Neuronal stem cell (in vitro differentiated cells): ENCODE results near the gene NRARP.

Experiments
- DNase-seq: peaks from one replicate; pipeline ENCODE4 v3.0.0-alpha.2; 2013; ENCODE audit warnings: low spot score
- H2AFZ ChIP-seq: one replicate; pipeline ENCODE4 v1.6.1; 2013; ENCODE audit warnings: mild to moderate bottlenecking, low read length, inconsistent platforms
- H2AK5ac ChIP-seq: 2 replicates; pipeline ENCODE4 v1.6.1; 2013; ENCODE audit warnings: low read depth, mild to moderate bottlenecking, inconsistent platforms, low read length, moderate library complexity, mixed read lengths
- H2BK120ac ChIP-seq: 2 replicates; pipeline ENCODE4 v1.6.1; 2013; ENCODE audit warnings: low read depth, mild to moderate bottlenecking, inconsistent platforms, low read length, moderate library complexity, mixed read lengths
- H2BK12ac ChIP-seq: one replicate; pipeline ENCODE4 v1.6.1; 2013; ENCODE audit warnings: low read length, inconsistent platforms
- H2BK15ac ChIP-seq: 2 replicates; pipeline ENCODE4 v1.6.1; 2013; ENCODE audit warnings: mild to moderate bottlenecking, low read length, inconsistent platforms, mixed read lengths
- H2BK5ac ChIP-seq: one replicate; pipeline ENCODE4 v1.6.1; 2013; ENCODE audit warnings: inconsistent platforms, mild to moderate bottlenecking, low read length, moderate library complexity
- H3K14ac ChIP-seq: one replicate; pipeline ENCODE4 v1.6.1; 2013; ENCODE audit warnings: low read length, inconsistent platforms
- H3K18ac ChIP-seq: 2 replicates; pipeline ENCODE4 v1.6.1; 2013; ENCODE audit warnings: low read length, inconsistent platforms
- H3K23ac ChIP-seq: 2 replicates; pipeline ENCODE4 v1.6.1; 2013; ENCODE audit warnings: low read depth, mild to moderate bottlenecking, mixed read lengths, low read length, inconsistent platforms; ENCODE audit not compliant: poor library complexity
- H3K27ac ChIP-seq: replicated peaks from 3 replicates; pipeline ENCODE4 v1.5.1; 2013; ENCODE audit warnings: low read length, inconsistent platforms
- H3K27me3 ChIP-seq, 3 experiments: 2 replicates each; pipeline ENCODE4 v1.6.1; 2013; ENCODE audit warnings: low read length in 3 of 3, mild to moderate bottlenecking in 2 of 3, inconsistent platforms in 1 of 3, low read depth in 1 of 3, mixed read lengths in 1 of 3, moderate library complexity in 1 of 3; ENCODE audit not compliant: control insufficient read depth in 3 of 3, insufficient read depth in 3 of 3
- H3K36me3 ChIP-seq, 2 donors: replicated peaks in 1 of 2; 2 replicates each; pipeline ENCODE4 v1.6.1; 2013; ENCODE audit warnings: low read length in 2 of 2; ENCODE audit not compliant: control insufficient read depth in 2 of 2, insufficient read depth in 2 of 2
- H3K4ac ChIP-seq: 2 replicates; pipeline ENCODE4 v1.6.1; 2013; ENCODE audit warnings: inconsistent platforms, mild to moderate bottlenecking, low read length, moderate library complexity
- H3K4me1 ChIP-seq, 2 donors: 1 replicate in 1 of 2; 2 replicates in 1 of 2; pipeline ENCODE4 v1.6.1; 2013; ENCODE audit warnings: low read length in 2 of 2, low read depth in 1 of 2; ENCODE audit not compliant: control insufficient read depth in 2 of 2, insufficient read depth in 1 of 2
- H3K4me2 ChIP-seq: one replicate; pipeline ENCODE4 v1.6.1; 2013; ENCODE audit warnings: mild to moderate bottlenecking, low read length, inconsistent platforms; ENCODE audit not compliant: insufficient read depth, poor library complexity, severe bottlenecking
- H3K4me3 ChIP-seq, 2 donors: 2 replicates each; pipeline ENCODE4 v1.5.1; 2013; ENCODE audit warnings: low read length in 2 of 2, mild to moderate bottlenecking in 2 of 2, inconsistent platforms in 1 of 2, moderate library complexity in 1 of 2
- H3K79me1 ChIP-seq: one replicate; pipeline ENCODE4 v1.6.1; 2013; ENCODE audit warnings: low read depth, mild to moderate bottlenecking, inconsistent platforms, low read length, moderate library complexity
- H3K9ac ChIP-seq: one replicate; pipeline ENCODE4 v1.6.1; 2013; ENCODE audit warnings: mild to moderate bottlenecking, low read depth, low read length, inconsistent platforms; ENCODE audit not compliant: poor library complexity
- H3K9me3 ChIP-seq, 2 donors: replicated peaks in 1 of 2; 2 replicates each; pipeline versions ENCODE3 to v1.6.1; 2013; ENCODE audit warnings: low read length in 2 of 2, mild to moderate bottlenecking in 2 of 2, inconsistent platforms in 1 of 2, low read depth in 1 of 2, mixed read lengths in 1 of 2, moderate library complexity in 1 of 2; ENCODE audit not compliant: control insufficient read depth in 2 of 2, insufficient read depth in 1 of 2
- H4K8ac ChIP-seq: one replicate; pipeline ENCODE4 v1.6.1; 2013; ENCODE audit warnings: low read depth, mild to moderate bottlenecking, inconsistent platforms, low read length, moderate library complexity
- H4K91ac ChIP-seq: one replicate; pipeline ENCODE4 v1.6.1; 2013; ENCODE audit warnings: low read length, low read depth, mild to moderate bottlenecking, inconsistent platforms; ENCODE audit not compliant: poor library complexity
- WGBS, 2 donors: extraction: QIAGEN DNeasy Blood & Tissue Kit; methylation state at CpG; one replicate each; pipeline ENCODE4 v1.1.7; 2013; ENCODE audit warnings: missing lambda C conversion rate in 2 of 2, mixed read lengths in 1 of 2; ENCODE audit not compliant: insufficient read length in 2 of 2, insufficient replicate concordance in 1 of 2; ENCODE audit errors: extremely low coverage in 2 of 2; 5-methylcytosine and 5-hydroxymethylcytosine counted together

NRARP gene

DNA sequence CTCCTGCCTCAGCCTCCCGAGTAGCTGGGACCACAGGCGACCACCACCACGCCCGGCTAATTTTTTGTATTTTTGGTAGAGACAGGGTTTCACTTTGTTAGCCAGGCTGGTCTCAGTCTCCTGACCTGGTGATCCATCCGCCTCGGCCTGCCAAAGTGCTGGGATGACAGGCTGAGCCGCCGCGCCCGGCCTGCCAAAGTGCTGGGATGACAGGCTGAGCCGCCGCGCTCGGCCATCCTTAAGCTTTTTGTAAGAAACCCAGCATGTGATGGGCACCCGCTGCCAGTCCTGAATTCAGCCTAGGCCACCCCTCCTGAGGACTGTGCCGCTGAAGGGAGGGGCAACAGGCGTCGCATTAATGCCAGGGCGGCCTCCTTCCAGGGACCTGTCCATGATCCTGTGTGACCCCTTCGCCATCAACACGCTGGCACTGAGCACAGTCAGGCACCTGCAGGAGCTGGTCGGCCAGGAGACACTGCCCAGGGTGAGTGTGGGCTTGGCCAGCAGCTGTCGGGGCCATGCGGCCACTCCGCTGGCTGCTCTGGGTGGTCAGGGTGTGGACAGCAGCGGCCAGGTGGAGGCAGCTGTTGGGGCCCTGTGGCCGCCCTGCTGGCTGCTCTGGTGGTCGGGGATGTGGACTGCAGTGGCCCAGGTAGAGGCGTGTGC lies 36.4 kb downstream of the NRARP start:
- Histone ChIP-seq H3K36me3 (peaks cover 35 to 78% of the 10 kb centered on the region in 2 donors), H4K91ac (no peak overlapping the region), H2AK5ac (no peak overlapping the region), H3K18ac (no peak overlapping the region), H3K23ac (peak overlapping the region; percentile 93), H3K4me2 (no peak overlapping the region), H3K27me3 (no peaks in the 10 kb centered on the region), H2BK5ac (peak overlapping the region; percentile 66), H2BK12ac (no peak overlapping the region), H2AFZ (no peak overlapping the region), H3K14ac (no peak overlapping the region), H3K79me1 (peaks cover 5% of the 10 kb centered on the region), H3K4me3 (no peak overlapping the region), H3K9ac (no peak overlapping the region), H3K4ac (no peak overlapping the region), H3K4me1 (no peaks in the 10 kb centered on the region), H2BK15ac (no peak overlapping the region), H4K8ac (peak overlapping the region; percentile 43), H3K27ac (no peak overlapping the region), H3K9me3 (no peaks in the 10 kb centered on the region), H2BK120ac (no peak overlapping the region)
- DNase-seq = no peak
- WGBS, 2 donors = no CpG with 5 or more reads among the region's 29 CpGs

DNA sequence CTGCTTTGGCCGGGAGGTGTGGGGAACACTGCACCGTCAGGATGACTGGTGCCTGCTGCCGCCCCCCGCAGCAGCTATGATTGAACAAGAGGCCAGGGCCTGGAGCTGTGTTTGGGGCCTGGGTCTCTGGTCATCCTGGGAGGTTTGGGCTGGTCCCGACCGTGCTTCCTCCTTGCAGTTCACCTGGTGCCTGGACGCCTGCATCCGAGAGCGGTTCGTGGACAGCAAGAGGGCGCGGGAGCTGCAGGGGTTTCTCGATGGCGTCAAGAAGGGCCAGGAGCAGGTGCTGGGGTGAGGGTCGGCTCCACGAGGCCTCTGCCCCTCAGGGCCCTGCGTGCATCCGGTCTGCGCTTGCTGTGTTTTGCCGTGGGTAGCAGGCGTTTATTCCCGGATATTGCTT lies 38.0 kb downstream of the NRARP start:
- H3K18ac ChIP-seq = no peak overlapping the region
- H3K9ac ChIP-seq = no peak overlapping the region
- H2AFZ ChIP-seq = no peak overlapping the region
- H4K8ac ChIP-seq = no peak overlapping the region
- DNase-seq = no peak
- no peak overlapping the region for H3K14ac ChIP-seq
- H3K36me3 ChIP-seq = peaks cover 35 to 74% of the 10 kb centered on the region in 2 donors
- H3K4ac ChIP-seq = no peak overlapping the region
- H2BK15ac ChIP-seq = no peak overlapping the region
- H4K91ac ChIP-seq = no peak overlapping the region
- H3K9me3 ChIP-seq = no peaks in the 10 kb centered on the region
- H2BK120ac ChIP-seq = no peak overlapping the region
- H3K4me2 ChIP-seq = no peak overlapping the region
- H3K79me1 ChIP-seq = peaks cover 5% of the 10 kb centered on the region
- H2AK5ac ChIP-seq = no peak overlapping the region
- WGBS, 2 donors = no CpG with 5 or more reads among the region's 22 CpGs
- no peaks in the 10 kb centered on the region for H3K4me1 ChIP-seq
- no peak overlapping the region for H2BK5ac ChIP-seq
- H3K4me3 ChIP-seq = no peak overlapping the region
- no peak overlapping the region for H2BK12ac ChIP-seq
- H3K23ac ChIP-seq = no peak overlapping the region
- no peak overlapping the region for H3K27ac ChIP-seq
- no peaks in the 10 kb centered on the region for H3K27me3 ChIP-seq

GRCh38 chr9:137263506-137263905 lies 38.6 kb downstream of the NRARP start:
- Histone ChIP-seq H3K14ac (no peak overlapping the region), H3K9ac (no peak overlapping the region), H3K27ac (no peak overlapping the region), H3K18ac (no peak overlapping the region), H2BK12ac (no peak overlapping the region), H4K8ac (no peak overlapping the region), H2BK15ac (no peak overlapping the region), H3K27me3 (no peaks in the 10 kb centered on the region), H2BK5ac (no peak overlapping the region), H3K4ac (no peak overlapping the region), H3K23ac (no peak overlapping the region), H3K79me1 (peaks cover 5% of the 10 kb centered on the region), H4K91ac (no peak overlapping the region), H3K9me3 (no peaks in the 10 kb centered on the region), H3K4me2 (no peak overlapping the region), H2AK5ac (no peak overlapping the region), H2AFZ (no peak overlapping the region), H3K36me3 (peaks cover 33 to 74% of the 10 kb centered on the region in 2 donors), H3K4me3 (no peak overlapping the region), H3K4me1 (no peaks in the 10 kb centered on the region), H2BK120ac (no peak overlapping the region)
- WGBS, 2 donors = no CpG with 5 or more reads among the region's 10 CpGs
- no peak for DNase-seq

- H3K9ac ChIP-seq = peak overlapping the region; percentile 50
- H2BK5ac ChIP-seq = no peak overlapping the region
- no peak for DNase-seq
- no peak overlapping the region for H3K4me2 ChIP-seq
- no peak overlapping the region for H2AK5ac ChIP-seq
- no peak overlapping the region for H4K91ac ChIP-seq
- H3K9me3 ChIP-seq = no peaks in the 10 kb centered on the region
- no peak overlapping the region for H2BK15ac ChIP-seq
- no peak overlapping the region for H4K8ac ChIP-seq
- peak overlapping the region; percentile 58 for H2BK12ac ChIP-seq
- H3K14ac ChIP-seq = no peak overlapping the region
- peaks cover 35 to 74% of the 10 kb centered on the region in 2 donors for H3K36me3 ChIP-seq
- no peaks in the 10 kb centered on the region for H3K27me3 ChIP-seq
- H3K4ac ChIP-seq = no peak overlapping the region
- H3K23ac ChIP-seq = peak overlapping the region; percentile 96
- H3K4me3 ChIP-seq = no peak overlapping the region
- no peak overlapping the region for H2AFZ ChIP-seq
- H3K79me1 ChIP-seq = peaks cover 5% of the 10 kb centered on the region
- H3K4me1 ChIP-seq = no peaks in the 10 kb centered on the region
- H3K18ac ChIP-seq = no peak overlapping the region
- no peak overlapping the region for H3K27ac ChIP-seq
- no peak overlapping the region for H2BK120ac ChIP-seq
- WGBS, 2 donors = no CpG with 5 or more reads among the region's 24 CpGs
Measured at GRCh38 chr9:137262909-137263285, 39.2 kb downstream of the NRARP start.
